ENCODE measurements around the gene GTF2A1L.

- TF ChIP-seq EZH2 (IDR thresholded peaks at IDR 0.05), result no peak
- no peak for TF ChIP-seq POLR2AphosphoS5 (IDR thresholded peaks at IDR 0.05; ENCODE audit: borderline replicate concordance, low read depth, low read length)
- TF ChIP-seq FOXP2 (optimal IDR thresholded peaks at IDR 0.05; ENCODE audit: control extremely low read depth, extremely low read length, insufficient read depth), result no peak
These were observed 33.1 kb upstream of the GTF2A1L start for GRCh38 chr2:48584551-48584950.

Data from SK-N-MC (cell line).